SU-DHL-6 (cell line): ENCODE measurements around the gene WDR64.
A peak's percentile ranks its signal among the peaks of the same experiment; 100 is the strongest.

Source experiments
- H2AFZ ChIP-seq: fragments of 200-600 bp; sonication (generic); 2 replicates; pipeline ENCODE4 v1.6.1; 2014; ENCODE audit warnings: low read depth, mild to moderate bottlenecking, moderate library complexity, mixed read lengths, antibody characterized with exemption, low read length; ENCODE audit not compliant: severe bottlenecking
- H3F3A ChIP-seq: fragments of 200-600 bp; shearing (Covaris generic); 2 replicates; pipeline ENCODE4 v1.6.0; 2016; ENCODE audit warnings: antibody characterized with exemption, mild to moderate bottlenecking; ENCODE audit not compliant: insufficient read depth
- H3K27ac ChIP-seq: fragments of 200-600 bp; sonication (generic); 2 replicates; pipeline ENCODE4 v1.5.1; 2016; ENCODE audit warnings: low read depth, mild to moderate bottlenecking, low read length, moderate library complexity, mixed read lengths
- H3K27me3 ChIP-seq: fragments of 200-600 bp; sonication (generic), shearing (Covaris generic); 2 replicates; pipeline ENCODE4 v1.6.0; 2014; ENCODE audit warnings: mild to moderate bottlenecking, low read length
- H3K36me3 ChIP-seq: fragments of 200-600 bp; sonication (generic); 2 replicates; pipeline ENCODE4 v1.6.1; 2014; ENCODE audit warnings: mild to moderate bottlenecking, low read length, mixed read lengths
- H3K4me2 ChIP-seq: fragments of 300-600, 200-600 bp; shearing (Covaris generic), sonication (generic); 2 replicates; pipeline ENCODE4 v1.6.0; 2014; ENCODE audit warnings: low read length, low read depth, mild to moderate bottlenecking; ENCODE audit not compliant: poor library complexity, severe bottlenecking
- H3K4me3 ChIP-seq: fragments of 200-600 bp; sonication (generic); 2 replicates; pipeline ENCODE4 v1.5.1; 2014; ENCODE audit warnings: antibody characterized with exemption, low read length, mild to moderate bottlenecking, mixed read lengths; ENCODE audit not compliant: insufficient read depth, poor library complexity, severe bottlenecking
- H3K79me2 ChIP-seq: fragments of 200-600 bp; sonication (generic); 2 replicates; pipeline ENCODE4 v1.6.1; 2014; ENCODE audit warnings: mild to moderate bottlenecking, low read length, moderate library complexity; ENCODE audit not compliant: insufficient read depth
- H3K9ac ChIP-seq: fragments of 200-600 bp; sonication (generic); 2 replicates; pipeline ENCODE4 v1.7.0; 2014; ENCODE audit warnings: mild to moderate bottlenecking, low read length
- H3K9me2 ChIP-seq: fragments of 200-600 bp; sonication (generic); replicated peaks from 2 replicates; pipeline ENCODE4 v1.6.1; 2014; ENCODE audit warnings: low read length; ENCODE audit not compliant: insufficient read depth
- H3K9me3 ChIP-seq: fragments of 200-600 bp; sonication (generic); 2 replicates; pipeline ENCODE4 v1.6.1; 2014; ENCODE audit warnings: low read length, mixed read lengths; ENCODE audit not compliant: insufficient read depth
- H4K20me1 ChIP-seq: fragments of 200-600 bp; sonication (generic); 2 replicates; pipeline ENCODE4 v1.6.1; 2014; ENCODE audit warnings: low read depth, mild to moderate bottlenecking, antibody characterized with exemption, low read length, moderate library complexity, mixed read lengths
- CTCF ChIP-seq: fragments of 200-600 bp; sonication (generic); IDR thresholded peaks from one replicate; pipeline ENCODE4 v1.5.1; 2017; ENCODE audit warnings: antibody characterized with exemption, mild to moderate bottlenecking, low read length, moderate library complexity; ENCODE audit not compliant: insufficient read depth, poor library complexity, severe bottlenecking
- EZH2phosphoT487 ChIP-seq: fragments of 200-600 bp; sonication (generic), shearing (Covaris generic); conservative IDR thresholded peaks from 2 replicates; pipeline ENCODE4 v1.6.1; 2018; ENCODE audit warnings: mild to moderate bottlenecking, antibody characterized with exemption, low read length, moderate library complexity, mixed read lengths

The WDR64 gene

GRCh38 chr1:241640149-241640866 lies 11.8 kb upstream of the WDR64 start, which contains the start of the genes CHML and OPN3:
TSS of gene CHML (minus strand) at chr1:241640369. CDS start at chr1:241635766, 4,603 bp downstream.
TSS of gene OPN3 (minus strand) at chr1:241640369. CDS start at chr1:241640254, 115 bp downstream.
- Histone ChIP-seq H3K27ac (no peak within 1 kb of the TSS), H3K79me2 (no peaks in the 10 kb centered on the region)

DNA sequence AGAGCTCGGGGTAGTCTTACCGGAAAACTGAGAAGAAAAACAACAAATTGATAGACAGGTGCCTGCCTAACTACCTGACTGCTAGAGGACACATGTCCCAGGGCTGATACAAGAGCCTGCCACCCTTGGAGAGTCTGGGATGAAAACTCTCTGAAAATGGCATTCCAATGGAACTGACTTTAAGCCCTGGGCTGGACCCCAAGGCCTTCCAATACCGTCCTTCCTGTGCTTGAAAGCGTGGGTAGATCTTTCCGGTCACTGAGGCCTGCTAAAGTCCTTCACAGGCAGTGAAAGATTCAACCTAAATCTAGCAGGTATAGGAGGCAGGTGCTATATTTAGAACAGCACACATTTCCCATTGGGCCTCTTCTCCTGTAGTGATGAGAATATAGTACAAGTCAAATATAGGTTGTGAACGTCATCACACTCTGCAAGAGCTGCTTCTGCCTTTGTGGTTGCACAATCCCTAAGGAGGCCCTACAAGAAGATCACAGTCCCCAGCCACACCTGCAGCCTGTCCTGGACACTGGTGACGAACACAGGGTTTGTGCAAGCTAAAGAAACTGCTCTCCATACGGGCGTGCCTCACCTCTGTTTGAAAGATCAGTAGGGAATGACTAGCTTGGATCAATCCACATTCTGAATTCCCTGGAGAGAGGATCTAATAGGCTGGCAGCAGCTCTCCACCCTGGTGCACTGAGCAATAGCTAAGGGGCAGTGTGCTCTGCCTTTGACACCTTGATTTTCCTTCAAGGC lies 11.0 kb upstream of the WDR64 start:
- Histone ChIP-seq H3K27me3 (no peaks in the 10 kb centered on the region), H3K36me3 (no peaks in the 10 kb centered on the region), H2AFZ (peak overlapping the region; percentile 100), H3F3A (peaks cover 6% of the 10 kb centered on the region; the same call in 1 of the 2 replicates), H4K20me1 (no peaks in the 10 kb centered on the region), H3K79me2 (no peaks in the 10 kb centered on the region), H3K4me2 (peak overlapping the region; percentile 64), H3K27ac (no peak overlapping the region), H3K9ac (peak overlapping the region; percentile 47), H3K9me3 (no peaks in the 10 kb centered on the region), H3K4me3 (peak overlapping the region; percentile 52), H3K9me2 (no peaks in the 10 kb centered on the region)
- no peak for TF ChIP-seq CTCF
- TF ChIP-seq EZH2phosphoT487 = no peak

More at GRCh38 chr1:241640149-241640866, 11.8 kb upstream of the WDR64 start, which contains the start of the genes CHML and OPN3:
- Histone ChIP-seq H3K27me3 (no peaks in the 10 kb centered on the region), H3K36me3 (no peaks in the 10 kb centered on the region), H4K20me1 (no peaks in the 10 kb centered on the region), H3K9ac (peak within 1 kb of the TSS; percentile 68), H3K9me3 (no peaks in the 10 kb centered on the region), H3K4me3 (peak within 1 kb of the TSS; percentile 92), H2AFZ (peak within 1 kb of the TSS; percentile 100), H3K4me2 (peak within 1 kb of the TSS; percentile 76), H3F3A (peaks cover 6% of the 10 kb centered on the region; the same call in 1 of the 2 replicates), H3K9me2 (no peaks in the 10 kb centered on the region)
- no peak for TF ChIP-seq EZH2phosphoT487
- no peak for TF ChIP-seq CTCF

GRCh38 chr1:241641773-241642592 lies 10.1 kb upstream of the WDR64 start:
- no peak overlapping the region for H3K9ac ChIP-seq
- H3K4me3 ChIP-seq = no peak overlapping the region
- TF ChIP-seq CTCF = no peak
- no peak for TF ChIP-seq EZH2phosphoT487
- H3K9me3 ChIP-seq = no peaks in the 10 kb centered on the region
- no peaks in the 10 kb centered on the region for H3K27me3 ChIP-seq
- no peaks in the 10 kb centered on the region for H3K79me2 ChIP-seq
- H2AFZ ChIP-seq = no peak overlapping the region
- peaks cover 6% of the 10 kb centered on the region; the same call in 1 of the 2 replicates for H3F3A ChIP-seq
- H3K9me2 ChIP-seq = no peaks in the 10 kb centered on the region
- H3K36me3 ChIP-seq = no peaks in the 10 kb centered on the region
- H4K20me1 ChIP-seq = no peaks in the 10 kb centered on the region
- H3K4me2 ChIP-seq = no peak overlapping the region
- H3K27ac ChIP-seq = no peak overlapping the region
